ENCODE measurements around the gene PPRC1.

PPRC1 gene

GRCh38 chr10:102191956-102192355 lies 59.1 kb downstream of the PPRC1 start:
- DNase-seq = no peak

GRCh38 chr10:102195296-102195870 lies 62.5 kb downstream of the PPRC1 start:
- DNase-seq = no peak

- DNase-seq = no peak
Measured at GRCh38 chr10:102196893-102197292, 64.1 kb downstream of the PPRC1 start.

GRCh38 chr10:102198027-102198426 lies 65.2 kb downstream of the PPRC1 start:
- no peak for DNase-seq

Data from NCI-H1048 (cell line).